Activated naive CD4-positive, alpha-beta T cell treated with anti-CD3 and anti-CD28 coated beads, Interleukin-2, amount 10 ng/mL, durations not matched to agents 5 hours and 36 hours (primary cell): ENCODE results near the gene LINS1. TPM values are rescaled to one million over a fixed set of nuclear protein-coding genes. Genes with fewer than 3 reads are reported as not detected.

Experiments
- total RNA-seq, 2 experiments: library from RNA; stranded (reverse); gene quantifications; one replicate each; pipeline ENCODE4 v1.2.3, GENCODE V29; 2021

The LINS1 gene, protein sequence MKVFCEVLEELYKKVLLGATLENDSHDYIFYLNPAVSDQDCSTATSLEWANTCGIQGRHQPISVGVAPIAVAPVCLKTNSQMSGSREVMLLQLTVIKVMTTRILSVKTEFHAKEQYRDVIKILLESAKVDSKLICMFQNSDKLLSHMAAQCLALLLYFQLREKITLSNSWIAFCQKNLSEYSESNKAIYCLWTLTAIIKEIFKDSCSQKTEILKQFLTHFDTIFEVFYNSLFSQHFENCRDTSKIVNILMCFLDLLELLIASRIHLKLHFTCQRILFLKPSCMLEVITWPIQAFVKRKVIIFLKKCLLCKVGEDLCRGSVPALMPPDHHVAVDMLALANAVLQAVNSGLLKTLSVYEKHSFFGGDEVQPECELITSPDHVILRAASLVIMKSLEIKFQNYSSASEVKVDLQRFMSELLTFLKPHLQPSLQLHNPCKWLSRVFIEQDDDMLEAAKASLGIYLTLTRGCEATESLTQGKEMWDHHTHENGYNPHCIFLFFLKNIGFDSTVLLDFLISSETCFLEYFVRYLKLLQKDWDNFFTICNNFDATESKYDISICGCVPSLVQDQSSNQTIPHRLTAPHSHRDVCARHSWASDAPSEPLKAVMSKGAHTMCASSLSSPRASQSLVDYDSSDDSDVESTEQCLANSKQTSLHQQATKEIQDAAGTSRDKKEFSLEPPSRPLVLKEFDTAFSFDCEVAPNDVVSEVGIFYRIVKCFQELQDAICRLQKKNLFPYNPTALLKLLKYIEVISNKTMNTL
- 10 to 100 TPM; 83.2 to 90.5 TPM for total RNA-seq

DNA sequence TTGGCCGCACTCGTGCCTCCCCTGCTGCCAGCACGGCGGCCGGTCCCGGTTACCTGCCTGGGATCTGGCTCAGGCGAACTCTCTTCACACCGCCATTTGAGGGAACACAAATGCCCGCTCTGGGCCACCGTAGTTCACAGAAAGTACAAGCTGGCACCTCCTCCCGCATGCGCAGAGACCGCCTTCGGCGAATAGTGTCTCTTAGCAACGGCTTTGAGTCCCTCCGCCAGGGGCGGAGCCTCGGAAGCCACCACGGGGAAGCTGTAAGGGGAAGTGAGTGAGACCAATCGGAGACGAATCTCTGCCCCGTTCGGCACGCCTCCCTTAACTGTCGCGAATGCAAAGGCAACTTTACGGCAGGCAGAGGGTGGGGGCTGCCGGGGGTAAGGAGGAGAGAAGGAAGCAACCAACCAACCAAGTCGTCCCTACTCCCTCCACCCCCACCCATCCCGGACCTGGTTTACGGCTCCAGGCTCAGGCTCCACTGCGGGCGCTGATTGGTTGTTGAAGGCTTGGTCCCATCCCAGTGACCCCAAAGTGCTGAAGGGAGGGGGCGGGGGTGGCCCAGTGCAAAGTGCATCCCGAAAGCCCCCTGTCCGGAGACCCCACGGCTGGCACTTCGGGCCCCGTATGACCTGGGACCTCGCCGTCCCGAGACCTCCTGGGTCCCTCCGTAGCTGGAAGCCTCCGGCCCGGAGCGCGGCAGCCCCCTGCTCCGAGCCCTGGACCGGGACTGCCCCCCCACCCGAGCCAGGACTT is at the start of gene LINS1, which contains the start of gene ASB7:
Gene LINS1, minus strand, starts transcription at position 121 of the 759 bp plus-strand sequence. CDS start 21,342 bp downstream, outside the sequence.
Gene ASB7, plus strand, starts transcription at position 526 of the 759 bp plus-strand sequence. CDS start 9,628 bp downstream, outside the sequence.

GRCh38 chr15:100528833-100529428 is 73.1 kb downstream of the LINS1 start, which contains the start of gene CERS3:
Gene CERS3 (minus strand): TSS chr15:100528950. CDS start chr15:100501849, 27,101 bp downstream.

Other genes with a start within 250 kb of the LINS1 start
- under 1 TPM; 0.75 to 0.91 TPM for gene CERS3, start 73.2 kb downstream of the LINS1 start, total RNA-seq
- gene ASB7, start 405 bp upstream of the LINS1 start, total RNA-seq, result 10 to 100 TPM; 25.2 to 25.5 TPM